Activated B cell treated with CpG ODN at 0.5 μM for 24 hours (primary cell): ENCODE data around the gene GPR146. TPM values are rescaled to one million over a fixed set of nuclear protein-coding genes. Genes with fewer than 3 reads are reported as not detected.

ENCODE experiments used
- ATAC-seq: fragments of 200-7000 bp; cut with Tn5 transposase; one replicate; pipeline ENCODE4 v1.10.0; 2021; ENCODE audit warnings: low read depth, mild to moderate bottlenecking, moderate library complexity
- CTCF ChIA-PET: fragments of 350-600 bp; sonication (Branson Sonifier 250); formaldehyde crosslinking; loops from one replicate; lab custom pipeline; 2021; ENCODE audit warnings: antibody characterized with exemption; lab: Charles Lee
- POLR2A ChIA-PET: fragments of 350-600 bp; sonication (Branson Sonifier 250); formaldehyde crosslinking; loops from one replicate; lab custom pipeline; 2021; ENCODE audit warnings: antibody characterized with exemption; lab: Charles Lee
- DNase-seq: peaks from one replicate; pipeline ENCODE4 v3.0.0; 2022
- H3K27ac Mint-ChIP-seq: one replicate; pipeline ENCODE4 v1.8.0; 2020; ENCODE audit warnings: mixed read lengths
- H3K27me3 Mint-ChIP-seq: one replicate; pipeline ENCODE4 v1.8.0; 2021; ENCODE audit warnings: mixed read lengths
- H3K36me3 Mint-ChIP-seq: one replicate; pipeline ENCODE4 v1.8.0; 2021; ENCODE audit warnings: low read depth, mixed read lengths
- H3K4me1 Mint-ChIP-seq: one replicate; pipeline ENCODE4 v1.8.0; 2021; ENCODE audit warnings: mixed read lengths
- H3K4me3 Mint-ChIP-seq: one replicate; pipeline ENCODE4 v1.8.0; 2020; ENCODE audit warnings: mild to moderate bottlenecking, mixed read lengths
- H3K9me3 Mint-ChIP-seq: one replicate; pipeline ENCODE4 v1.8.0; 2020; ENCODE audit warnings: mixed read lengths
- intact Hi-C: fragments of 100-400 bp; cut with micrococcal nuclease; formaldehyde crosslinking; loops from one replicate; pipeline ENCODE4 v1.15.1; 2024
- total RNA-seq: library from RNA; stranded (reverse); gene quantifications from 2 replicates; pipeline ENCODE4 v1.2.3, GENCODE V29; 2022
- TF ChIP-seq, protein P1 (sequence below): fragments of 200-600 bp; IDR thresholded peaks from one replicate; pipeline ENCODE4 v1.8.0; 2022; ENCODE audit warnings: antibody characterized with exemption, mild to moderate bottlenecking

Gene GPR146
- total RNA-seq, 1 donor from 2014 or later: 6.9 TPM

DNA sequence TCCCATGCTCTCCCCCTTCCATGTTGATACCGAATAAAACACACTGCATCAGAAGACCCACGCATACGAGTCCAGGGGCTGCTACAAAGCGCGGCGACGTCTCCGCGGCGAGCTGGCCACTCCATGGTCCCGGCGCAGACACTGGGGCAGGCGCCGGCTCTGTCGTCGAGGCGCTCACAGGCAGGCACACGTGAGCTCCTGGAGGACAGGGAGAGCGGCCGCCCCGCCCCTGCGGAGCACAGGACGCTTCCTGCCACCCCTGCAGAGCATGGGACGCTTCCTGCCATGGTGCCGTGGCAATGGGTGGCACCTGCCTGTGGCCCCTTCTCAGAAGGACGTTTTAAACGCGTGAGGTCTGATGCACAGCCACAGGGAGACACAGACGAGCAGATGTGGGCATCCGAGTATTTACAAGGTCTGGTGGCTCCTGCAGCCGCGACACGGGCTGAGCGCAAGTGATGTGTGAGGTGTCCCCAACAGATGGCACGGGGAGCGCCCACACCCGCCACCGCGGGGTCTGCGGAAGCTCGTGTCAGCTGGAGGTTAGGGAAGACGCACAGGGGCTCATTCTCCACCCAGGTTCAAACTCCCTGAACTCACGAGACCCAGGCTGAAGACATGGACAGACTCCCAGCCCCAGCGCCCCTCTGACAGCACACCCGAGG, 21.4 kb upstream of the GPR146 start:
- CTCF ChIA-PET: interaction anchor here (1.6 to 9.5 kb wide), 3 partner anchors 21 to 43 kb away, joined by 5 to 55 read pairs (median 31); partner anchors contain the start of gene GPR146
- H3K27ac Mint-ChIP-seq: peak overlapping the region; percentile 89
- DNase-seq (peak; percentile 72), ATAC-seq (peak; percentile 41)
- POLR2A ChIA-PET: interaction anchor here (0.6 to 7.7 kb wide), 12 partner anchors 9 to 115 kb away, joined by 3 to 148 read pairs (median 6); partner anchors contain the start of genes COX19 and GPR146
- H3K36me3 Mint-ChIP-seq: peaks cover 52% of the 10 kb centered on the region
- H3K4me1 Mint-ChIP-seq: peaks cover 69% of the 10 kb centered on the region
- no peaks in the 10 kb centered on the region for H3K9me3 Mint-ChIP-seq
- intact Hi-C loops: loop anchor here (1.0 to 10.0 kb wide), 3 partner anchors 11 to 1292 kb away; partner anchors contain the start of gene SNX8
- H3K27me3 Mint-ChIP-seq: no peaks in the 10 kb centered on the region
- TF ChIP-seq, protein P1, sequence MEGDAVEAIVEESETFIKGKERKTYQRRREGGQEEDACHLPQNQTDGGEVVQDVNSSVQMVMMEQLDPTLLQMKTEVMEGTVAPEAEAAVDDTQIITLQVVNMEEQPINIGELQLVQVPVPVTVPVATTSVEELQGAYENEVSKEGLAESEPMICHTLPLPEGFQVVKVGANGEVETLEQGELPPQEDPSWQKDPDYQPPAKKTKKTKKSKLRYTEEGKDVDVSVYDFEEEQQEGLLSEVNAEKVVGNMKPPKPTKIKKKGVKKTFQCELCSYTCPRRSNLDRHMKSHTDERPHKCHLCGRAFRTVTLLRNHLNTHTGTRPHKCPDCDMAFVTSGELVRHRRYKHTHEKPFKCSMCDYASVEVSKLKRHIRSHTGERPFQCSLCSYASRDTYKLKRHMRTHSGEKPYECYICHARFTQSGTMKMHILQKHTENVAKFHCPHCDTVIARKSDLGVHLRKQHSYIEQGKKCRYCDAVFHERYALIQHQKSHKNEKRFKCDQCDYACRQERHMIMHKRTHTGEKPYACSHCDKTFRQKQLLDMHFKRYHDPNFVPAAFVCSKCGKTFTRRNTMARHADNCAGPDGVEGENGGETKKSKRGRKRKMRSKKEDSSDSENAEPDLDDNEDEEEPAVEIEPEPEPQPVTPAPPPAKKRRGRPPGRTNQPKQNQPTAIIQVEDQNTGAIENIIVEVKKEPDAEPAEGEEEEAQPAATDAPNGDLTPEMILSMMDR: no peak
- H3K4me3 Mint-ChIP-seq: peak overlapping the region; percentile 82

- peak overlapping the region; percentile 89 for H3K27ac Mint-ChIP-seq
- ChIA-PET POLR2A (interaction anchor here (0.7 to 7.7 kb wide), 15 partner anchors 11 to 136 kb away, joined by 3 to 148 read pairs (median 5); partner anchors contain the start of genes COX19 and GPR146), CTCF (interaction anchor here (1.6 to 9.5 kb wide), 4 partner anchors 20 to 41 kb away, joined by 3 to 55 read pairs (median 18); partner anchors contain the start of gene GPR146)
- ATAC-seq (peak; percentile 76), DNase-seq (peak; percentile 74)
- H3K36me3 Mint-ChIP-seq: peaks cover 41% of the 10 kb centered on the region
- H3K4me3 Mint-ChIP-seq: peak overlapping the region; percentile 82
- H3K4me1 Mint-ChIP-seq: peaks cover 66% of the 10 kb centered on the region
- intact Hi-C loops: loop anchor here (1.0 to 10.0 kb wide), 9 partner anchors 20 to 1290 kb away; partner anchors contain the start of genes COX19, GPR146 and SNX8
- TF ChIP-seq, protein P1: no peak
- no peaks in the 10 kb centered on the region for H3K9me3 Mint-ChIP-seq
- no peaks in the 10 kb centered on the region for H3K27me3 Mint-ChIP-seq
Observed at GRCh38 chr7:1024331-1024841, 20.0 kb upstream of the GPR146 start.

DNA sequence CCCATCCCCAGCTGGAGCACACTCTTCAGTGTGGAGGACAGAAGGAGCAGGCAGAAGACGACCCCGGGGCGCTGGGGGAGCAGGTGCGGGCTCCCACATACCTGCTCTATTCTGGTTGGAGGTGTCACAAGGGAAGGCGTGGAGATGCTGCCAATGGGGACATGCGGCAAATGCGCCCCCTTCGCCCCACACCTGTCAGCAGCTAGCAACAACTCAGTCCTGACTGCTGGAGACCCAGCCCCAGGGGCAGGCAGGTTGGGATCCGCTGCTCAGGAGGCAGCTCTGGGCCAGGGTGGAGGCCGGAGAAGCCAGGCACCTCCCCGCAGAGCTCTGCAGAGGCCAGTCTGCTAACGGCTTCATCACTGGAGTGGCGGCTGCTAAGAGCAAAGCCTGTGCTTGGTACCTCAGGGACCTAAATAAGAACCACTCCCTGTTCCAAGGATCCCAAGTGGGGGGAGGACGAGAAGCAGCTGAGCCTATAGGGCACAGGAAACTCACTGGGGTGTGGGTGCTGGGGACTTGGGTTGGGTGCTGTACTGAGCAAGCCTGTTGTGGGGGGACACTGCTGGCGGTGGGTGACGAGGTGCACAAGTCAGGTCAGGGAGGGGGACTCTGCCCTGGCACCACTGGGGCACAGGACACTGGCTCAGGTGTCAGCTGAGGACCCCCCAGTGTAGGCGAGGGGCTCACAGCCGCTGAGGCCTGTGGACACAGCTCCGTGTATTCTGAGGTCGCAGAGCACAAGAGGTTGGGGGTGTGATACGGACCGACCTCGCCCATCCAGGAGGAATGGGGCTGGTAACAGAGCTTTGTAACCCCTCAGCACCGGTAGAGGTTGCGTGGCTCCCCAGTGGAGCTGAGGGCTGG, 19.2 kb upstream of the GPR146 start:
- intact Hi-C loops: loop anchor here (1.0 to 10.0 kb wide), 10 partner anchors 20 to 1290 kb away; partner anchors contain the start of genes COX19, GPR146 and SNX8
- TF ChIP-seq, protein P1: no peak
- POLR2A ChIA-PET: interaction anchor here (0.6 to 7.7 kb wide), 15 partner anchors 8 to 113 kb away, joined by 3 to 148 read pairs (median 5); partner anchors contain the start of genes COX19 and GPR146
- Mint-ChIP-seq H3K36me3 (peaks cover 40% of the 10 kb centered on the region), H3K27me3 (no peaks in the 10 kb centered on the region), H3K27ac (peak overlapping the region; percentile 89), H3K4me3 (peak overlapping the region; percentile 82), H3K4me1 (peaks cover 73% of the 10 kb centered on the region), H3K9me3 (no peaks in the 10 kb centered on the region)
- DNase-seq (no peak), ATAC-seq (no peak)
- CTCF ChIA-PET: interaction anchor here (1.6 to 9.5 kb wide), 3 partner anchors 21 to 40 kb away, joined by 3 to 55 read pairs (median 31); no protein-coding TSS in a partner anchor

- H3K27ac Mint-ChIP-seq: no peak overlapping the region
- peaks cover 40% of the 10 kb centered on the region for H3K36me3 Mint-ChIP-seq
- H3K27me3 Mint-ChIP-seq: no peaks in the 10 kb centered on the region
- CTCF ChIA-PET: interaction anchor here (5.7 to 9.5 kb wide), 2 partner anchors 33 to 40 kb away, joined by 31 to 55 read pairs; no protein-coding TSS in a partner anchor
- no peaks in the 10 kb centered on the region for H3K9me3 Mint-ChIP-seq
- ATAC-seq: no peak
- H3K4me1 Mint-ChIP-seq: peaks cover 78% of the 10 kb centered on the region
- DNase-seq: no peak
- intact Hi-C loops: loop anchor here (2.0 to 10.0 kb wide), 4 partner anchors 19 to 1289 kb away; partner anchors contain the start of genes GPR146 and SNX8
- H3K4me3 Mint-ChIP-seq: peak overlapping the region; percentile 91
- POLR2A ChIA-PET: interaction anchor here (0.6 to 7.7 kb wide), 10 partner anchors 9 to 60 kb away, joined by 3 to 148 read pairs (median 7); partner anchors contain the start of gene COX19
- TF ChIP-seq, protein P1: no peak
Observed at GRCh38 chr7:1025743-1026581, 18.4 kb upstream of the GPR146 start.
